Keratinocyte (primary cell): Measurements from ENCODE around the gene ZNF143.

Experiments
- CTCF ChIP-seq, 3 experiments: IDR thresholded peaks in 1 of 3; conservative IDR thresholded peaks in 1 of 3; optimal IDR thresholded peaks in 1 of 3; 2 replicates in 2 of 3; 3 replicates in 1 of 3; pipeline versions ENCODE3 to v1.5.1; 2011; ENCODE audit warnings: low read length in 3 of 3, mild to moderate bottlenecking in 3 of 3, moderate library complexity in 2 of 3, control low read depth in 1 of 3, inconsistent platforms in 1 of 3; ENCODE audit not compliant: insufficient read depth in 2 of 3; ENCODE audit errors: extremely low read depth in 1 of 3
- EZH2 ChIP-seq: IDR thresholded peaks from one replicate; pipeline ENCODE4 v1.6.1; 2012; ENCODE audit warnings: inconsistent platforms, mild to moderate bottlenecking, low read length, moderate library complexity

- TF ChIP-seq CTCF (optimal IDR thresholded peaks at IDR 0.05 in 1 of 3, IDR thresholded peaks at IDR 0.05 in 1 of 3, conservative IDR thresholded peaks at IDR 0.05 in 1 of 3; ENCODE audit: extremely low read depth in 1 of 3, insufficient read depth in 2 of 3, low read length in 3 of 3) (no peak), EZH2 (no peak)
Observed at GRCh38 chr11:9489080-9489765, 28.4 kb downstream of the ZNF143 start.
